Naive thymus-derived CD8-positive, alpha-beta T cell (primary cell): ENCODE data around the gene ATRNL1. TPM values are rescaled to one million over a fixed set of nuclear protein-coding genes. Genes with fewer than 3 reads are reported as not detected.

Experiments
- ATAC-seq, 2 donors: fragments of 150-1000 bp; cut with Tn5 transposase in 1 of 2; sonication (Bioruptor Pico), chemical (Tn5 transposase) in 1 of 2; 1 replicate in 1 of 2; 2 replicates in 1 of 2; pipeline ENCODE4 v1.10.0; 2021; ENCODE audit warnings: mild to moderate bottlenecking in 2 of 2, moderate library complexity in 2 of 2
- POLR2A ChIA-PET: fragments of 350-600 bp; sonication (Branson Sonifier 250); formaldehyde crosslinking; loops from one replicate; lab custom pipeline; 2021; ENCODE audit warnings: antibody characterized with exemption; lab: Charles Lee
- DNase-seq, 10 donors: peaks; one replicate each; pipeline versions ENCODE4 v3.0.0 to v3.0.0-alpha.2; 2020 to 2022
- H3K27ac Mint-ChIP-seq, 10 donors: one replicate each; pipeline ENCODE4 v1.8.0; 2020 to 2022; ENCODE audit warnings: mild to moderate bottlenecking in 10 of 10, mixed read lengths in 10 of 10, moderate library complexity in 4 of 10, inconsistent platforms in 1 of 10
- H3K27me3 Mint-ChIP-seq, 5 donors: one replicate each; pipeline ENCODE4 v1.8.0; 2021 to 2022; ENCODE audit warnings: mixed read lengths in 5 of 5
- H3K36me3 Mint-ChIP-seq, 3 donors: one replicate each; pipeline ENCODE4 v1.8.0; 2020 to 2022; ENCODE audit warnings: mixed read lengths in 3 of 3, mild to moderate bottlenecking in 2 of 3, inconsistent platforms in 1 of 3
- H3K4me1 Mint-ChIP-seq, 4 donors: one replicate each; pipeline ENCODE4 v1.8.0; 2021 to 2022; ENCODE audit warnings: mixed read lengths in 4 of 4
- H3K4me3 Mint-ChIP-seq, 10 donors: one replicate each; pipeline ENCODE4 v1.8.0; 2020 to 2022; ENCODE audit warnings: mild to moderate bottlenecking in 10 of 10, mixed read lengths in 10 of 10, moderate library complexity in 6 of 10, inconsistent platforms in 1 of 10
- H3K9me3 Mint-ChIP-seq, 9 donors: one replicate each; pipeline ENCODE4 v1.8.0; 2020 to 2022; ENCODE audit warnings: mixed read lengths in 9 of 9, mild to moderate bottlenecking in 3 of 9, inconsistent platforms in 1 of 9, moderate library complexity in 1 of 9
- polyA plus RNA-seq, 3 donors: library from polyadenylated mRNA; unstranded; fragments of 300-500 nt; fragmentation: Illumina TruSeq; gene quantifications; one replicate each; pipeline ENCODE4 v1.2.3, GENCODE V29; 2021
- total RNA-seq, 8 experiments: library from RNA in 2 of 8; stranded (reverse) in 2 of 8; gene quantifications; one replicate each; pipeline ENCODE4 v1.2.3 and lab custom pipeline; 2021 to 2026

ATRNL1 gene
- total and polyA plus RNA-seq, 5 experiments from 2014 or later = not detected

DNA sequence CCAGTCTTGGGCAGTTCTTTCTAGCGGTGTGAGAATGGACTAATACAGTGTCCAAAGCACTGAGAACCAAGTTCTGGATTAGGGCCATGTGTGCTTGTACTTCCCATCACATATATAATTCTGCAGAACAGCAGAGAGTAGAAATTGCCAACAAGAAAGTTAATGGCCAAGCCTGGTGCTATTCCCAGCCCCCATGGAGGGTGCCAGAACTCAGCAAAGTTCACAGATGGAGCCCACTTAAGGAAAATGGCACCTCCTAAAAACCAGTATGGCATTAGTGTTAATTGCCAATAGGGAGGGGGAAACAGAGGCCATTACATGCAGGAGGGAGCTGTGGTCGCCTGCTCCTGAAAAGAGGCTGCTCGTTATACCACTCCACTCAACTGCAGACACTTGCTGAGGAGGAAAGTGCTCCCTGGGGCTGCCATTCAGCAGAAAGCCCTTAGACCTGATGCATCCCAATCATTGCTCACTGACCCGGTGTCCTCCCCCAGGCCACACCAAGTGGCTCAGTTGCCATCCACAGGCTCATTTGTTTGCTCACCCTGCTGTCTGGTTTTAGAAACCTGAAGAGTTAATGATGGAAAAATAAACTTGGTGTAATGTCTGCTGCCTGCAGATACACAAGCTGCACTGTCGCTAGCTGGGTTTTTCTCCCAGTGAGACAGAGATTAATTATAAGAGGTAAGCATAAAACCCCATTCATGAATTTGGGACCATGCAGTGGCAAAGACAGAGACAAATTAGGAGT is 899.2 kb downstream of the ATRNL1 start:
- peaks cover 0 to 32% (median 9%) of the 10 kb centered on the region in 9 donors for H3K9me3 Mint-ChIP-seq
- POLR2A ChIA-PET = no interaction called here
- no peak overlapping the region for H3K4me3 Mint-ChIP-seq
- peaks cover 0 to 8% (median 1%) of the 10 kb centered on the region in 5 donors for H3K27me3 Mint-ChIP-seq
- peaks cover 0 to 6% (median 0%) of the 10 kb centered on the region in 3 donors for H3K36me3 Mint-ChIP-seq
- no peaks in the 10 kb centered on the region for H3K4me1 Mint-ChIP-seq
- no peak for ATAC-seq
- DNase-seq = no peak
- H3K27ac Mint-ChIP-seq = no peak overlapping the region

DNA sequence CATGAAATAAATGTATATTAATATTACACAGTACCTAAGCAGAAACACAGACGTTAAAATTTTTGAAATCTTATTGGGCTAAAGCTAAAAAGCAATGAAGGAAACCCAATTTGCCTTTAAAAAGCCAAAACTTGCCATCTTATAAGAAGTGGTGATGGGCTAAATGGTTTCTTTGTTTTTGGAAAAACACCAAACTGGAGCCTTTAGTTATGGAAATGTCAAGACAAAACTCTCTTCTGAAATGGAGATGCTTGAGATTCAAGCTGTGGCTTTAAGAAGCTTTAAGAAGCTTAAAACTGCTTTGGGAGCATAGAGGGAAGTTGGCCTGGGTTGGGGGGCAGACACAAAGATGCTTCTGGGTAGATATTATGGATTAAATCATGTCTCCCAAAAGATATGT is 902.9 kb downstream of the ATRNL1 start:
- Mint-ChIP-seq H3K4me3 (no peak overlapping the region), H3K36me3 (no peaks in the 10 kb centered on the region), H3K27ac (no peak overlapping the region), H3K27me3 (peaks cover 0 to 8% (median 0%) of the 10 kb centered on the region in 5 donors), H3K9me3 (peaks cover 0 to 11% (median 3%) of the 10 kb centered on the region in 9 donors), H3K4me1 (no peaks in the 10 kb centered on the region)
- DNase-seq (no peak), ATAC-seq (no peak)
- POLR2A ChIA-PET = no interaction called here

DNA sequence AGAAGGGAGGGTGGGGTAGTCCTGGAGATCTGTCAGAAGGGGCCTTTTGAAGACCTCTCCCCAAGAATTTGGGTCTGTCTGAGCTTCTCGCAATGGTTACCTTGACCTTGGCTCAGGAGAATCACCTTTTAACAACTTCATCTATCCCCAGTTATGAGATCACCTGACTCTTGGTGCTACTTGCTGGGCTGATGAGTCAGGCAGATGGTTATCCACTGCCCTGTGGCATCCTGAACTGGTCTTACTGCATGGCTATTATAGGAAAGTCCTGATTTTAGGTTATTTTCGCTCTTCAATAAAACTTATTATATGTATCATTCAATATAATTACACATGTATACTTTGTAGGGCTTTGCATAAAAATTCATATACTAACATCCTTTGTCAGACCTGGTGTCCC is 905.1 kb downstream of the ATRNL1 start:
- Mint-ChIP-seq H3K4me1 (no peaks in the 10 kb centered on the region), H3K9me3 (peaks cover 0 to 11% (median 0%) of the 10 kb centered on the region in 9 donors), H3K27me3 (peaks cover 0 to 8% (median 0%) of the 10 kb centered on the region in 5 donors), H3K4me3 (no peak overlapping the region), H3K27ac (no peak overlapping the region), H3K36me3 (no peaks in the 10 kb centered on the region)
- POLR2A ChIA-PET = no interaction called here
- DNase-seq = no peak
- ATAC-seq = no peak

Other genes with a start within 250 kb of the ATRNL1 start
- gene TRUB1, start 155.2 kb upstream of the ATRNL1 start, total RNA-seq = 10 to 100 TPM; 12.3 to 12.9 TPM
- gene TRUB1, start 155.2 kb upstream of the ATRNL1 start, polyA plus RNA-seq = 10 to 100 TPM in 1 of 3 donors, 1 to 10 TPM in 2; 9.2 to 11.5 (median 9.7) TPM